H1 (cell line): ENCODE data around the gene TRPT1. TPM values are rescaled to one million over a fixed set of nuclear protein-coding genes. Genes with fewer than 3 reads are reported as not detected.

Experiments used
- CEBPB ChIP-seq: IDR thresholded peaks from 2 replicates; pipeline ENCODE4 v1.6.1; 2012; ENCODE audit warnings: low read depth, low read length
- CTBP2 ChIP-seq: IDR thresholded peaks from 2 replicates; pipeline ENCODE4 v1.7.0; 2011; ENCODE audit warnings: borderline replicate concordance, mild to moderate bottlenecking, moderate library complexity, mixed read lengths, low read length; ENCODE audit not compliant: insufficient read depth, insufficient read length
- E2F6 ChIP-seq: IDR thresholded peaks from 2 replicates; pipeline ENCODE4 v1.6.1; 2012; ENCODE audit warnings: inconsistent platforms
- KDM5A ChIP-seq: fragments of 200-600 bp; IDR thresholded peaks from 2 replicates; pipeline ENCODE4 v1.7.1; 2012; ENCODE audit warnings: mild to moderate bottlenecking, low read length, inconsistent platforms, mixed read lengths
- USF2 ChIP-seq: IDR thresholded peaks from 2 replicates; pipeline ENCODE4 v1.6.1; 2011; ENCODE audit warnings: low read length, improper control_type of control experiment
- ZNF274 ChIP-seq: IDR thresholded peaks from 2 replicates; pipeline ENCODE4 v1.7.0; 2012; ENCODE audit warnings: low read length, borderline replicate concordance; ENCODE audit errors: extremely low read depth
- polyA plus RNA-seq, 7 experiments: library from polyadenylated mRNA; depleted of rRNA in 3 of 7; stranded (reverse) in 5 of 7; unstranded in 2 of 7; fragments of >200 nt in 5 of 7; fragments of 200-250 nt in 2 of 7; gene quantifications; 1 replicate in 5 of 7; 2 replicates in 1 of 7; 4 replicates in 1 of 7; pipeline versions ENCODE4 v1.2.1 to v1.2.3, GENCODE V29; 2011 to 2013; ENCODE audit warnings: missing spikeins in 2 of 7, mixed read lengths in 2 of 7
- total RNA-seq: library from RNA; stranded (reverse); fragmentation: NEBNext Ultra II Directional; extraction: Animal tissue kit (Norgen Biotek cat#: 25700); gene quantifications from 2 replicates; pipeline ENCODE4 v1.2.1, GENCODE V29; 2021

The TRPT1 gene
- total and polyA plus RNA-seq, 2 of the 8 experiments (the other 6 are each of a cell fraction or from before 2014, with no cell fraction given) = 34.5 to 74.6 TPM

- TF ChIP-seq CTBP2 = no peak
- no peak for TF ChIP-seq CEBPB
- TF ChIP-seq ZNF274 = no peak
- TF ChIP-seq USF2 = no peak
- no peak for TF ChIP-seq E2F6
- no peak for TF ChIP-seq KDM5A
- TF ChIP-seq, all 59 proteins: peak for 0
These were observed 593 bp upstream of the TRPT1 start (continued) for GRCh38 chr11:64226507-64227051.
